ENCODE measurements around the gene NEMP1. TPM values are rescaled to one million over a fixed set of nuclear protein-coding genes. Genes with fewer than 3 reads are reported as not detected.

NEMP1 gene
- total RNA-seq, 4 donors from 2014 or later, result 8.3 to 11.8 (median 10.0) TPM

GRCh38 chr12:57046947-57047890 is 31.4 kb downstream of the NEMP1 start:
- intact Hi-C loops (cut with DNase I), result no loop called here
- H3K4me3 ChIP-seq, result no peak overlapping the region
- no peak overlapping the region for H3K27ac ChIP-seq (replicated peaks in 1 of 4)
- DNase-seq (ENCODE audit: extremely low spot score), result no peak
- H3K4me1 ChIP-seq, result no peaks in the 10 kb centered on the region
- 73% methylated on average over 10 of the region's 10 CpGs for WGBS
- no peaks in the 10 kb centered on the region for H3K9me3 ChIP-seq
- TF ChIP-seq, protein P1, sequence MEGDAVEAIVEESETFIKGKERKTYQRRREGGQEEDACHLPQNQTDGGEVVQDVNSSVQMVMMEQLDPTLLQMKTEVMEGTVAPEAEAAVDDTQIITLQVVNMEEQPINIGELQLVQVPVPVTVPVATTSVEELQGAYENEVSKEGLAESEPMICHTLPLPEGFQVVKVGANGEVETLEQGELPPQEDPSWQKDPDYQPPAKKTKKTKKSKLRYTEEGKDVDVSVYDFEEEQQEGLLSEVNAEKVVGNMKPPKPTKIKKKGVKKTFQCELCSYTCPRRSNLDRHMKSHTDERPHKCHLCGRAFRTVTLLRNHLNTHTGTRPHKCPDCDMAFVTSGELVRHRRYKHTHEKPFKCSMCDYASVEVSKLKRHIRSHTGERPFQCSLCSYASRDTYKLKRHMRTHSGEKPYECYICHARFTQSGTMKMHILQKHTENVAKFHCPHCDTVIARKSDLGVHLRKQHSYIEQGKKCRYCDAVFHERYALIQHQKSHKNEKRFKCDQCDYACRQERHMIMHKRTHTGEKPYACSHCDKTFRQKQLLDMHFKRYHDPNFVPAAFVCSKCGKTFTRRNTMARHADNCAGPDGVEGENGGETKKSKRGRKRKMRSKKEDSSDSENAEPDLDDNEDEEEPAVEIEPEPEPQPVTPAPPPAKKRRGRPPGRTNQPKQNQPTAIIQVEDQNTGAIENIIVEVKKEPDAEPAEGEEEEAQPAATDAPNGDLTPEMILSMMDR (IDR thresholded peaks at IDR 0.05), result no peak
- TF ChIP-seq EP300 (IDR thresholded peaks at IDR 0.05), result no peak
- no peak for TF ChIP-seq POLR2AphosphoS5 (IDR thresholded peaks at IDR 0.05)
- no peak for TF ChIP-seq POLR2A (IDR thresholded peaks at IDR 0.05; ENCODE audit: low read depth)
- H3K36me3 ChIP-seq, result no peaks in the 10 kb centered on the region
- H3K27me3 ChIP-seq, result no peaks in the 10 kb centered on the region

- no peaks in the 10 kb centered on the region for H3K9me3 ChIP-seq
- no peak overlapping the region for H3K27ac ChIP-seq (replicated peaks in 1 of 4)
- H3K27me3 ChIP-seq, result no peaks in the 10 kb centered on the region
- DNase-seq (ENCODE audit: extremely low spot score), result no peak
- TF ChIP-seq, protein P1 (IDR thresholded peaks at IDR 0.05), result no peak
- TF ChIP-seq POLR2A (IDR thresholded peaks at IDR 0.05; ENCODE audit: low read depth) (no peak), POLR2AphosphoS5 (IDR thresholded peaks at IDR 0.05) (no peak), EP300 (IDR thresholded peaks at IDR 0.05) (no peak)
- 74% methylated on average over 6 of the region's 6 CpGs for WGBS
- H3K4me1 ChIP-seq, result no peaks in the 10 kb centered on the region
- no peak overlapping the region for H3K4me3 ChIP-seq
- intact Hi-C loops (cut with DNase I), result no loop called here
- H3K36me3 ChIP-seq, result no peaks in the 10 kb centered on the region
These were observed 32.4 kb downstream of the NEMP1 start for GRCh38 chr12:57046086-57046791.

- Histone ChIP-seq H3K9me3 (no peaks in the 10 kb centered on the region), H3K27ac (replicated peaks in 1 of 4) (no peak overlapping the region), H3K4me1 (no peaks in the 10 kb centered on the region), H3K4me3 (no peak overlapping the region), H3K27me3 (no peaks in the 10 kb centered on the region), H3K36me3 (no peaks in the 10 kb centered on the region)
- 88% methylated on average over 3 of the region's 3 CpGs for WGBS
- TF ChIP-seq POLR2AphosphoS5 (IDR thresholded peaks at IDR 0.05), result no peak
- TF ChIP-seq, protein P1 (IDR thresholded peaks at IDR 0.05), result no peak
- TF ChIP-seq EP300 (IDR thresholded peaks at IDR 0.05), result no peak
- no peak for TF ChIP-seq POLR2A (IDR thresholded peaks at IDR 0.05; ENCODE audit: low read depth)
- DNase-seq (ENCODE audit: extremely low spot score), result no peak
- intact Hi-C loops (cut with DNase I), result no loop called here
These were observed 33.7 kb downstream of the NEMP1 start for GRCh38 chr12:57044889-57045288.

DNA sequence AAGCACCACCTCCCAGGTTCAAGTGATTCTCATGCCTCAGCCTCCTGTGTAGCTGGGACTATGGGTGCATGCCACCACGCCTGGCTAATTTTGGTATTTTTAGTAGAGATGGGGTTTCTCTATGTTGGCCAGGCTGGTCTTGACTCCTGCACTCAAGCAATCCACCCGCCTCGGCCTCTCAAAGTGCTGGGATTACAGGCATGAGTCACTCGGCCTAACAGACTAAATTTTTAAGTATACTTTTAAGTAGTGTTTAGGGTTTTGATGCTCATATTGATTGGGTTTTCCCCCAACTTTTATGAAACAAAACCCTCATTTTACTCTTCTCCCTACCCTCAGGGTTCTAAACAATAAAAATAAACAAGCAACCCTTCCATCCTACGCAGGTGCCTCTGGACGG is 34.1 kb downstream of the NEMP1 start:
- no peak for TF ChIP-seq EP300 (IDR thresholded peaks at IDR 0.05)
- TF ChIP-seq, protein P1 (IDR thresholded peaks at IDR 0.05), result no peak
- TF ChIP-seq POLR2A (IDR thresholded peaks at IDR 0.05; ENCODE audit: low read depth), result no peak
- 92% methylated on average over 6 of the region's 6 CpGs for WGBS
- H3K4me1 ChIP-seq, result no peaks in the 10 kb centered on the region
- no peaks in the 10 kb centered on the region for H3K9me3 ChIP-seq
- H3K36me3 ChIP-seq, result no peaks in the 10 kb centered on the region
- H3K4me3 ChIP-seq, result no peak overlapping the region
- no peaks in the 10 kb centered on the region for H3K27me3 ChIP-seq
- no peak overlapping the region for H3K27ac ChIP-seq (replicated peaks in 1 of 4)
- intact Hi-C loops (cut with DNase I), result no loop called here
- no peak for DNase-seq (ENCODE audit: extremely low spot score)

All from esophagus muscularis mucosa (tissue), 4 donors.